ENCODE measurements around the gene NKAIN4. TPM values are rescaled to one million over a fixed set of nuclear protein-coding genes. Genes with fewer than 3 reads are reported as not detected.

The NKAIN4 gene
- total and polyA plus RNA-seq, 8 donors = 0.14 TPM; not detected in 7

GRCh38 chr20:63212393-63212730 lies 41.9 kb downstream of the NKAIN4 start:
- TF ChIP-seq, protein P1, sequence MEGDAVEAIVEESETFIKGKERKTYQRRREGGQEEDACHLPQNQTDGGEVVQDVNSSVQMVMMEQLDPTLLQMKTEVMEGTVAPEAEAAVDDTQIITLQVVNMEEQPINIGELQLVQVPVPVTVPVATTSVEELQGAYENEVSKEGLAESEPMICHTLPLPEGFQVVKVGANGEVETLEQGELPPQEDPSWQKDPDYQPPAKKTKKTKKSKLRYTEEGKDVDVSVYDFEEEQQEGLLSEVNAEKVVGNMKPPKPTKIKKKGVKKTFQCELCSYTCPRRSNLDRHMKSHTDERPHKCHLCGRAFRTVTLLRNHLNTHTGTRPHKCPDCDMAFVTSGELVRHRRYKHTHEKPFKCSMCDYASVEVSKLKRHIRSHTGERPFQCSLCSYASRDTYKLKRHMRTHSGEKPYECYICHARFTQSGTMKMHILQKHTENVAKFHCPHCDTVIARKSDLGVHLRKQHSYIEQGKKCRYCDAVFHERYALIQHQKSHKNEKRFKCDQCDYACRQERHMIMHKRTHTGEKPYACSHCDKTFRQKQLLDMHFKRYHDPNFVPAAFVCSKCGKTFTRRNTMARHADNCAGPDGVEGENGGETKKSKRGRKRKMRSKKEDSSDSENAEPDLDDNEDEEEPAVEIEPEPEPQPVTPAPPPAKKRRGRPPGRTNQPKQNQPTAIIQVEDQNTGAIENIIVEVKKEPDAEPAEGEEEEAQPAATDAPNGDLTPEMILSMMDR (IDR thresholded peaks at IDR 0.05) = no peak
- WGBS, 2 donors = 62 to 78% methylated on average over 5 of the region's 5 CpGs
- no peak for DNase-seq
- peaks cover 4 to 26% (median 9%) of the 10 kb centered on the region in 3 donors for H3K4me1 ChIP-seq
- H3K36me3 ChIP-seq = peaks cover 4 to 23% (median 21%) of the 10 kb centered on the region in 3 donors
- H3K9me3 ChIP-seq = no peaks in the 10 kb centered on the region
- H3K27ac ChIP-seq = no peak overlapping the region
- no peak for FAIRE-seq
- no peak for ATAC-seq
- H3K4me3 ChIP-seq = no peak overlapping the region
- no peaks in the 10 kb centered on the region for H3K27me3 ChIP-seq
- intact Hi-C loops (cut with DNase I) = no loop called here

- no peak overlapping the region for H3K27ac ChIP-seq
- H3K9me3 ChIP-seq = no peaks in the 10 kb centered on the region
- ATAC-seq (no peak), FAIRE-seq (no peak), DNase-seq (no peak)
- no peak overlapping the region for H3K4me3 ChIP-seq
- intact Hi-C loops (cut with DNase I) = no loop called here
- peaks cover 4 to 21% (median 9%) of the 10 kb centered on the region in 3 donors for H3K4me1 ChIP-seq
- TF ChIP-seq, protein P1 (IDR thresholded peaks at IDR 0.05) = no peak
- H3K27me3 ChIP-seq = no peaks in the 10 kb centered on the region
- WGBS, 2 donors = 78% methylated on average over 11 of the region's 11 CpGs
- H3K36me3 ChIP-seq = peaks cover 4 to 28% (median 21%) of the 10 kb centered on the region in 3 donors
These were observed 44.2 kb downstream of the NKAIN4 start for GRCh38 chr20:63210011-63210605.

GRCh38 chr20:63208346-63208909 lies 45.8 kb downstream of the NKAIN4 start:
- Histone ChIP-seq H3K9me3 (no peaks in the 10 kb centered on the region), H3K27ac (no peak overlapping the region), H3K36me3 (peaks cover under 1 to 28% (median 17%) of the 10 kb centered on the region in 3 donors), H3K27me3 (no peaks in the 10 kb centered on the region), H3K4me1 (peaks cover 0 to 10% (median 0%) of the 10 kb centered on the region in 3 donors), H3K4me3 (no peak overlapping the region)
- TF ChIP-seq, protein P1 (IDR thresholded peaks at IDR 0.05) = no peak
- intact Hi-C loops (cut with DNase I) = no loop called here
- DNase-seq = peak in 1 of 6 donors; percentile 30
- peak in 1 of 4 donors; percentile 39 for ATAC-seq
- 82 to 84% methylated on average over 6 of the region's 6 CpGs for WGBS, 2 donors
- no peak for FAIRE-seq

GRCh38 chr20:63206878-63207277 lies 47.4 kb downstream of the NKAIN4 start:
- TF ChIP-seq, protein P1 (IDR thresholded peaks at IDR 0.05) = no peak
- Histone ChIP-seq H3K4me3 (no peak overlapping the region), H3K27me3 (no peaks in the 10 kb centered on the region), H3K27ac (no peak overlapping the region), H3K4me1 (no peaks in the 10 kb centered on the region), H3K36me3 (peaks cover 3 to 42% (median 28%) of the 10 kb centered on the region in 3 donors), H3K9me3 (no peaks in the 10 kb centered on the region)
- WGBS, 2 donors = 78 to 86% methylated on average over 11 of the region's 11 CpGs
- FAIRE-seq (no peak), ATAC-seq (no peak), DNase-seq (peak in 1 of 6 donors; percentile 46)
- intact Hi-C loops (cut with DNase I) = no loop called here

- WGBS, 2 donors = 67 to 72% methylated on average over 10 of the region's 10 CpGs
- intact Hi-C loops (cut with DNase I) = no loop called here
- Histone ChIP-seq H3K27ac (no peak overlapping the region), H3K36me3 (peaks cover 3 to 45% (median 31%) of the 10 kb centered on the region in 3 donors), H3K4me3 (no peak overlapping the region), H3K9me3 (no peaks in the 10 kb centered on the region), H3K4me1 (no peaks in the 10 kb centered on the region), H3K27me3 (no peaks in the 10 kb centered on the region)
- DNase-seq = peak in 1 of 6 donors; percentile 35
- TF ChIP-seq, protein P1 (IDR thresholded peaks at IDR 0.05) = no peak
- FAIRE-seq = no peak
- ATAC-seq = no peak
These were observed 48.4 kb downstream of the NKAIN4 start for GRCh38 chr20:63205896-63206295.
